Left lung (tissue), 10 donors: ENCODE data around the gene MPPED1. TPM values are rescaled to one million over a fixed set of nuclear protein-coding genes. Genes with fewer than 3 reads are reported as not detected.
A peak's percentile ranks its signal among the peaks of the same experiment; 100 is the strongest.

Experiments
- ATAC-seq: fragments of 200-7000 bp; cut with Tn5 transposase; one replicate; pipeline ENCODE4 v1.9.1; 2020; ENCODE audit warnings: moderate library complexity
- DNase-seq, 4 donors: peaks; one replicate each; pipeline ENCODE4 v3.0.0-alpha.2; 2013 to 2020
- H3K27ac ChIP-seq, 2 donors: fragments of 200-600 bp; sonication (generic) in 1 of 2; one replicate each; pipeline versions ENCODE4 v1.5.0 to v1.8.0; 2020 to 2021
- H3K27me3 ChIP-seq, 2 donors: fragments of 200-600 bp; sonication (generic) in 1 of 2; one replicate each; pipeline versions ENCODE4 v1.5.0 to v1.8.0; 2020 to 2021
- H3K36me3 ChIP-seq, 2 donors: fragments of 200-600 bp; sonication (generic) in 1 of 2; one replicate each; pipeline versions ENCODE4 v1.5.0 to v1.8.0; 2020 to 2021
- H3K4me1 ChIP-seq, 2 donors: fragments of 200-600 bp; one replicate each; pipeline ENCODE4 v1.8.0; 2021
- H3K4me3 ChIP-seq, 2 donors: fragments of 200-600 bp; sonication (generic) in 1 of 2; one replicate each; pipeline versions ENCODE4 v1.5.0 to v1.8.0; 2020 to 2021; ENCODE audit warnings: mild to moderate bottlenecking in 1 of 2
- H3K9me3 ChIP-seq, 2 donors: fragments of 200-600 bp; sonication (generic) in 1 of 2; one replicate each; pipeline versions ENCODE4 v1.5.0 to v1.8.0; 2020 to 2021
- CTCF ChIP-seq, 2 donors: fragments of 200-600 bp; sonication (generic) in 1 of 2; IDR thresholded peaks; one replicate each; pipeline versions ENCODE4 v1.5.0 to v1.8.0; 2021; ENCODE audit warnings: antibody characterized with exemption in 2 of 2
- intact Hi-C, 2 donors: fragments of 100-400 bp; cut with DNase I; formaldehyde crosslinking; loops; one replicate each; pipeline versions ENCODE4 v1.11.2 to v1.14.2; 2022
- polyA plus RNA-seq, 6 donors: library from polyadenylated mRNA; unstranded; fragments of 120-200 nt; gene quantifications; one replicate each; pipeline ENCODE4 v1.2.1, GENCODE V29; 2013; ENCODE audit not compliant: insufficient read length in 6 of 6
- total RNA-seq, 2 donors: library from RNA; stranded (reverse); fragmentation: NEBNext Ultra II Directional; extraction: Animal tissue kit (Norgen Biotek cat#: 25700); gene quantifications; one replicate each; pipeline ENCODE4 v1.2.1, GENCODE V29; 2021
- donor health status: DM: no; HTN: yes; CAD: no.
- donor health status: DM: no; HTN: no; CAD: no.

The MPPED1 gene
- total and polyA plus RNA-seq, 8 donors, result 0.37 to 0.67 (median 0.52) TPM; not detected in 2

DNA sequence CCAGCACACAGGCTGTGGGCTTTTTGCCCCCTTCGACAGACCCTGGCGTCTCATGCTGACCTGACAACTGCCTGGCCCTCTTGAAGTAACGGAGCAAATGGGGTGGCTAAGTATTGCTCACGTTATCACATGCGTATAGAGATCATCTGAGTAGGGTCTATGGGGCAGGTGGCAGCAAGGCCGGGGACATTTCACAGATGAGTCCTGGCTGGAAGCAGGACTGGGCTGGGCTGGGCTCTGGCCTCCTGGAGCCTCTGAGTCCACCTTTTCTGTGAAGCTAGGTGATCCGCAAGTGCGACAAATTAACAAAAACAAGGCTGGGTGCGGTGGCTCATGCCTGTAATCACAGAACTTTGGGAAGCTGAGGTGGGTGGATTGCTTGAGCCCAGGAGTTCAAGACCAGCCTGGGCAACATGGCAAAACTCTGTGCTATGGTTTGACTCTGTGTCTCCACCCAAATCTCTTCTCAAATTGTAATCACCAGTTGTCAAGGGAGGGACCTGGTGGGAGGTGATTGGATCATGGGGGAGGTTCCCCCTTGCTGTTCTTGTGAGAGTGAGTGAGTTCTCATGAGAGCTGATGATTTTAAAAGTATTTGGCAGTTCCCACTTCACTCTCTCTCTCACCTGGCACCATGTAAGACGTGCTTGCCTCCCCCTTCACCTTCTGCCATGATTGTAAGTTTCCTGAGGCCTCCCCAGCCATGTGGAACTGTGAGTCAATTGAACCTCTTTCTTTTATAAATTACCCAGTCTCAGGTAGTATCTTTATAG lies 122.0 kb downstream of the MPPED1 start:
- TF ChIP-seq CTCF (IDR thresholded peaks at IDR 0.05), result no peak
- intact Hi-C loops, result no loop called here

GRCh38 chr22:43534916-43535315 lies 123.1 kb downstream of the MPPED1 start:
- no peak for ATAC-seq
- Histone ChIP-seq H3K4me3 (no peak overlapping the region), H3K27ac (no peak overlapping the region), H3K36me3 (peaks cover 0 to 4% of the 10 kb centered on the region in 2 donors), H3K27me3 (peaks cover 0 to under 1% of the 10 kb centered on the region in 2 donors), H3K4me1 (no peaks in the 10 kb centered on the region), H3K9me3 (no peaks in the 10 kb centered on the region)
- DNase-seq, result peak in 1 of 4 donors; percentile 4
- TF ChIP-seq CTCF (IDR thresholded peaks at IDR 0.05), result no peak
- intact Hi-C loops, result no loop called here

More for the DNA sequence above, 122.0 kb downstream of the MPPED1 start:
- no peaks in the 10 kb centered on the region for H3K9me3 ChIP-seq
- no peaks in the 10 kb centered on the region for H3K4me1 ChIP-seq
- ATAC-seq, result no peak
- peak in 1 of 4 donors; percentile 14 for DNase-seq
- no peak overlapping the region for H3K4me3 ChIP-seq
- H3K36me3 ChIP-seq, result peaks cover 0 to 4% of the 10 kb centered on the region in 2 donors
- no peaks in the 10 kb centered on the region for H3K27me3 ChIP-seq
- no peak overlapping the region for H3K27ac ChIP-seq

DNA sequence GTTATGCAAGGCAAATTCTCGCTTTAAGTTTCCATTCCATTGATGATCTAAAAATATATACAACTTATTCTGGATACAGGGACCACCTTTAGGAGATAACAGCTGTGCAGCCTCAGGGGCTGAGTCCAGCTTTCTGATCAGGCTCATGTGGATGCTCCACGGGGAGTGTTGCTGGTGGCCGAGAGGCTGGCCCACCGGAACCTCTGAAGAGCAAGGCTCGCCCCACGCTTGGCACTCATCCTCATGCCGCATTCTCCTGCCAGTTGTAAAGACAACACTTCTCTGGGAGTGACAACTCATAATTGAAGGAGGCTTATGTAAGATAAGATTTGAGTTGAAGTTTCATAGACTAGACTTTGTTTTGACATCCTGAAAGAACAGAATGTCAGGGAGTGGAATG lies 123.5 kb downstream of the MPPED1 start:
- TF ChIP-seq CTCF (IDR thresholded peaks at IDR 0.05), result no peak
- no peak for ATAC-seq
- no peaks in the 10 kb centered on the region for H3K4me1 ChIP-seq
- H3K27me3 ChIP-seq, result peaks cover 0 to 3% of the 10 kb centered on the region in 2 donors
- DNase-seq, result peak in 1 of 4 donors; percentile 11
- H3K9me3 ChIP-seq, result no peaks in the 10 kb centered on the region
- intact Hi-C loops, result no loop called here
- H3K36me3 ChIP-seq, result peaks cover 0 to 4% of the 10 kb centered on the region in 2 donors
- no peak overlapping the region for H3K27ac ChIP-seq
- H3K4me3 ChIP-seq, result no peak overlapping the region

GRCh38 chr22:43535741-43536140 lies 123.9 kb downstream of the MPPED1 start:
- no peak overlapping the region for H3K27ac ChIP-seq
- intact Hi-C loops, result no loop called here
- H3K27me3 ChIP-seq, result peaks cover 0 to 3% of the 10 kb centered on the region in 2 donors
- H3K36me3 ChIP-seq, result peaks cover 0 to 4% of the 10 kb centered on the region in 2 donors
- DNase-seq (no peak), ATAC-seq (no peak)
- H3K4me3 ChIP-seq, result no peak overlapping the region
- no peaks in the 10 kb centered on the region for H3K9me3 ChIP-seq
- H3K4me1 ChIP-seq, result no peaks in the 10 kb centered on the region
- TF ChIP-seq CTCF (IDR thresholded peaks at IDR 0.05), result no peak

DNA sequence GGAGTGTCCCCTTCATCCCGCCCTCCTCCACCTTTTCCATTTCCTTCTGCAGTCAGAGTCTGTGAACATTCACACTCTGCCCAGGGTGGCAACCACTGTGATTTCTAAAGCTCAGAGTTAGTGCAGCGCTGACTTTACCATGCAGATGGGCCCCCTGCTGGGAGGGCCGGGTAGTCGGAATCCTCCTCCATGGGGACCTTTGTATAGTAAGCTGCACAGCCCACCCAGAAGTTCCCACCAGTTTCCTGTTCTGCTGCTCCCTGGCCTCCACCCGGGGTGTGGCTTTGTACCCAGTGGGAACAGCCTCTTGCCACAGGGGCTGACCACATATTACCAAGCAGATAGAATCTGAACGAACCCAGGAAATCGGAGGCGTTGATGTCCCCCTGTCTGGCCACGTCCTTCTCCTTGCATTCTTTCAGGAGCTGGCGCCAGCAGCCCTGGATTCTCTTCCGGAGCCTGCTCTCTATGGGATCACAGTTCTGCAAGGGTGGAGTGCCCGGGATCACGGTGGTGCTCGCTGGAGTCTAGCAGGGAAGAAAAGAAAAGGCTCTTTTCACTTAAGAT lies 125.3 kb downstream of the MPPED1 start:
- DNase-seq (no peak), ATAC-seq (no peak)
- Histone ChIP-seq H3K27ac (no peak overlapping the region), H3K4me1 (no peaks in the 10 kb centered on the region), H3K27me3 (peaks cover 0 to 3% of the 10 kb centered on the region in 2 donors), H3K9me3 (no peaks in the 10 kb centered on the region), H3K36me3 (peaks cover 0 to 4% of the 10 kb centered on the region in 2 donors), H3K4me3 (no peak overlapping the region)
- no peak for TF ChIP-seq CTCF (IDR thresholded peaks at IDR 0.05)
- intact Hi-C loops, result no loop called here
